GM12801 (cell line): ENCODE measurements around the gene SPSB4.

ENCODE experiments used
- CTCF ChIP-seq: IDR thresholded peaks from one replicate; pipeline ENCODE4 v1.5.1; 2011; ENCODE audit warnings: control low read depth; ENCODE audit not compliant: insufficient read length; ENCODE audit errors: extremely low read depth

The SPSB4 gene

GRCh38 chr3:141129541-141130011 is 78.4 kb downstream of the SPSB4 start:
- no peak for TF ChIP-seq CTCF

- TF ChIP-seq CTCF = no peak
Observed at GRCh38 chr3:141143517-141143916, 92.4 kb downstream of the SPSB4 start.

- no peak for TF ChIP-seq CTCF
Observed at GRCh38 chr3:141146979-141147470, 95.9 kb downstream of the SPSB4 start.

- no peak for TF ChIP-seq CTCF
Observed at GRCh38 chr3:141147657-141148056, 96.5 kb downstream of the SPSB4 start.

- TF ChIP-seq CTCF = no peak
Observed at GRCh38 chr3:141148169-141148568, 97.0 kb downstream of the SPSB4 start.

- no peak for TF ChIP-seq CTCF
Observed at GRCh38 chr3:141148770-141149169, 97.6 kb downstream of the SPSB4 start.

- no peak for TF ChIP-seq CTCF
Observed at GRCh38 chr3:141150081-141150830, 99.1 kb downstream of the SPSB4 start.
